K562 (cell line): ENCODE results near the gene TAF11. TPM values are rescaled to one million over a fixed set of nuclear protein-coding genes. Genes with fewer than 3 reads are reported as not detected.

Source experiments
- RBM17 ChIP-seq: fragments of 200-400 bp; formaldehyde crosslinking; IDR thresholded peaks from 2 replicates; pipeline ENCODE4 v1.6.1; 2017; ENCODE audit warnings: low read depth, mild to moderate bottlenecking, low read length, borderline replicate concordance
- ZNF696 ChIP-seq: fragments of 250-450 bp; sonication (Bioruptor Pico); conservative IDR thresholded peaks from 2 replicates; pipeline ENCODE4 v1.4.0; 2020; ENCODE audit warnings: mild to moderate bottlenecking, moderate library complexity
- polyA plus RNA-seq, 8 experiments: library from polyadenylated mRNA; depleted of rRNA in 4 of 8; stranded (reverse) in 5 of 8; unstranded in 3 of 8; fragments of >200 nt; fragmentation: Nextera tagmentation in 2 of 8; fragmentation: Illumina TruSeq in 1 of 8; extraction: Ambion mirVana in 2 of 8; extraction: Trizol in 1 of 8; gene quantifications; 2 replicates each; pipeline versions ENCODE4 v1.2.1 to v1.2.3, GENCODE V29; 2011 to 2014; ENCODE audit warnings: inconsistent platforms in 1 of 8, missing spikeins in 1 of 8
- total RNA-seq, 7 experiments: library from RNA; depleted of rRNA in 6 of 7; stranded (reverse); fragments of >200 nt in 6 of 7; fragmentation: Illumina TruSeq in 2 of 7; extraction: Trizol in 2 of 7; gene quantifications; 2 replicates each; pipeline versions ENCODE4 v1.2.1 to v1.2.3, GENCODE V29; 2011 to 2021; ENCODE audit warnings: low replicate concordance in 1 of 7
- TF ChIP-seq, protein P1 (sequence below): fragments of 250-450 bp; sonication (Bioruptor Pico); IDR thresholded peaks from 2 replicates; pipeline ENCODE4 v1.8.0; 2022; ENCODE audit warnings: inconsistent platforms
- TF ChIP-seq, protein P2 (sequence below): fragments of 200-800 bp; sonication (Bioruptor generic); IDR thresholded peaks from 2 replicates; pipeline ENCODE4 v1.6.1; 2016; ENCODE audit warnings: missing genetic modification characterization, missing compliant biosample characterization
- TF ChIP-seq, protein P3 (sequence below): fragments of 250-450 bp; sonication (Bioruptor Pico); IDR thresholded peaks from 2 replicates; pipeline ENCODE4 v1.5.0; 2021
- TF ChIP-seq, protein P4 (sequence below): fragments of 450-650 bp; IDR thresholded peaks from 2 replicates; pipeline ENCODE4 v1.6.1; 2016
- TF ChIP-seq, protein P5 (sequence below), 2 experiments: fragments of 450-650 bp; IDR thresholded peaks; 2 replicates each; pipeline ENCODE4 v1.6.1; 2016; ENCODE audit warnings: mild to moderate bottlenecking in 2 of 2, borderline replicate concordance in 1 of 2, low read depth in 1 of 2, moderate library complexity in 1 of 2

TAF11 gene
- total and polyA plus RNA-seq, 9 of the 15 experiments (the other 6 are each of a cell fraction or from before 2014, with no cell fraction given): 40.9 to 91.9 (median 71.9) TPM

DNA sequence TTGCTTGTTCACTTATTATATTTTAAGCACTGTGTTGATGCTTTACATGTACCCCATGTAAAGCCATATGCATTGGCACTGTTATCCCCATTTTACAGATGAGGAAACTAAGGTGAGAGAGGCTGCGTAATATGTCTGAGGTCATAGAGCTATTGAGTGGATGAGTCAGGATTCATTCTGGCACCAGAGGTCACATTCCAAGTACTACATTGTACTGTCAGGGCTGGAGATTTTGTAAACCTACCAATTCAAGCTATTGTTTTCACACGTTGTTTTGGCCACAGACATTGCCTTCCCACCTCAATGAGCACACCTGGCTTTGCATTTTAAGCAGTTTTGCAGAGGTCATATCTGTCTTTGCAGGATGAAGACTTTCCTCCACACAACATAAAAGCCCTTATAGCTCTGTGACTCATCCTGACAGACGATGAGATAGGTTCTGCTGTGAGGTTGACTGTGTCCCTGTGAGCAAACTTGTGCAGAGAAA lies 34.4 kb upstream of the TAF11 start (continued):
- TF ChIP-seq, protein P1, sequence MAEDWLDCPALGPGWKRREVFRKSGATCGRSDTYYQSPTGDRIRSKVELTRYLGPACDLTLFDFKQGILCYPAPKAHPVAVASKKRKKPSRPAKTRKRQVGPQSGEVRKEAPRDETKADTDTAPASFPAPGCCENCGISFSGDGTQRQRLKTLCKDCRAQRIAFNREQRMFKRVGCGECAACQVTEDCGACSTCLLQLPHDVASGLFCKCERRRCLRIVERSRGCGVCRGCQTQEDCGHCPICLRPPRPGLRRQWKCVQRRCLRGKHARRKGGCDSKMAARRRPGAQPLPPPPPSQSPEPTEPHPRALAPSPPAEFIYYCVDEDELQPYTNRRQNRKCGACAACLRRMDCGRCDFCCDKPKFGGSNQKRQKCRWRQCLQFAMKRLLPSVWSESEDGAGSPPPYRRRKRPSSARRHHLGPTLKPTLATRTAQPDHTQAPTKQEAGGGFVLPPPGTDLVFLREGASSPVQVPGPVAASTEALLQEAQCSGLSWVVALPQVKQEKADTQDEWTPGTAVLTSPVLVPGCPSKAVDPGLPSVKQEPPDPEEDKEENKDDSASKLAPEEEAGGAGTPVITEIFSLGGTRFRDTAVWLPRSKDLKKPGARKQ (CRISPR knock-in tag): no peak
- TF ChIP-seq, protein P2, sequence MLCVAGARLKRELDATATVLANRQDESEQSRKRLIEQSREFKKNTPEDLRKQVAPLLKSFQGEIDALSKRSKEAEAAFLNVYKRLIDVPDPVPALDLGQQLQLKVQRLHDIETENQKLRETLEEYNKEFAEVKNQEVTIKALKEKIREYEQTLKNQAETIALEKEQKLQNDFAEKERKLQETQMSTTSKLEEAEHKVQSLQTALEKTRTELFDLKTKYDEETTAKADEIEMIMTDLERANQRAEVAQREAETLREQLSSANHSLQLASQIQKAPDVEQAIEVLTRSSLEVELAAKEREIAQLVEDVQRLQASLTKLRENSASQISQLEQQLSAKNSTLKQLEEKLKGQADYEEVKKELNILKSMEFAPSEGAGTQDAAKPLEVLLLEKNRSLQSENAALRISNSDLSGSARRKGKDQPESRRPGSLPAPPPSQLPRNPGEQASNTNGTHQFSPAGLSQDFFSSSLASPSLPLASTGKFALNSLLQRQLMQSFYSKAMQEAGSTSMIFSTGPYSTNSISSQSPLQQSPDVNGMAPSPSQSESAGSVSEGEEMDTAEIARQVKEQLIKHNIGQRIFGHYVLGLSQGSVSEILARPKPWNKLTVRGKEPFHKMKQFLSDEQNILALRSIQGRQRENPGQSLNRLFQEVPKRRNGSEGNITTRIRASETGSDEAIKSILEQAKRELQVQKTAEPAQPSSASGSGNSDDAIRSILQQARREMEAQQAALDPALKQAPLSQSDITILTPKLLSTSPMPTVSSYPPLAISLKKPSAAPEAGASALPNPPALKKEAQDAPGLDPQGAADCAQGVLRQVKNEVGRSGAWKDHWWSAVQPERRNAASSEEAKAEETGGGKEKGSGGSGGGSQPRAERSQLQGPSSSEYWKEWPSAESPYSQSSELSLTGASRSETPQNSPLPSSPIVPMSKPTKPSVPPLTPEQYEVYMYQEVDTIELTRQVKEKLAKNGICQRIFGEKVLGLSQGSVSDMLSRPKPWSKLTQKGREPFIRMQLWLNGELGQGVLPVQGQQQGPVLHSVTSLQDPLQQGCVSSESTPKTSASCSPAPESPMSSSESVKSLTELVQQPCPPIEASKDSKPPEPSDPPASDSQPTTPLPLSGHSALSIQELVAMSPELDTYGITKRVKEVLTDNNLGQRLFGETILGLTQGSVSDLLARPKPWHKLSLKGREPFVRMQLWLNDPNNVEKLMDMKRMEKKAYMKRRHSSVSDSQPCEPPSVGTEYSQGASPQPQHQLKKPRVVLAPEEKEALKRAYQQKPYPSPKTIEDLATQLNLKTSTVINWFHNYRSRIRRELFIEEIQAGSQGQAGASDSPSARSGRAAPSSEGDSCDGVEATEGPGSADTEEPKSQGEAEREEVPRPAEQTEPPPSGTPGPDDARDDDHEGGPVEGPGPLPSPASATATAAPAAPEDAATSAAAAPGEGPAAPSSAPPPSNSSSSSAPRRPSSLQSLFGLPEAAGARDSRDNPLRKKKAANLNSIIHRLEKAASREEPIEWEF (CRISPR knock-in tag): no peak
- TF ChIP-seq, protein P3, sequence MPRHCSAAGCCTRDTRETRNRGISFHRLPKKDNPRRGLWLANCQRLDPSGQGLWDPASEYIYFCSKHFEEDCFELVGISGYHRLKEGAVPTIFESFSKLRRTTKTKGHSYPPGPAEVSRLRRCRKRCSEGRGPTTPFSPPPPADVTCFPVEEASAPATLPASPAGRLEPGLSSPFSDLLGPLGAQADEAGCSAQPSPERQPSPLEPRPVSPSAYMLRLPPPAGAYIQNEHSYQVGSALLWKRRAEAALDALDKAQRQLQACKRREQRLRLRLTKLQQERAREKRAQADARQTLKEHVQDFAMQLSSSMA (CRISPR knock-in tag): no peak
- TF ChIP-seq RBM17 (no peak), ZNF696 (no peak)
- TF ChIP-seq, protein P4, sequence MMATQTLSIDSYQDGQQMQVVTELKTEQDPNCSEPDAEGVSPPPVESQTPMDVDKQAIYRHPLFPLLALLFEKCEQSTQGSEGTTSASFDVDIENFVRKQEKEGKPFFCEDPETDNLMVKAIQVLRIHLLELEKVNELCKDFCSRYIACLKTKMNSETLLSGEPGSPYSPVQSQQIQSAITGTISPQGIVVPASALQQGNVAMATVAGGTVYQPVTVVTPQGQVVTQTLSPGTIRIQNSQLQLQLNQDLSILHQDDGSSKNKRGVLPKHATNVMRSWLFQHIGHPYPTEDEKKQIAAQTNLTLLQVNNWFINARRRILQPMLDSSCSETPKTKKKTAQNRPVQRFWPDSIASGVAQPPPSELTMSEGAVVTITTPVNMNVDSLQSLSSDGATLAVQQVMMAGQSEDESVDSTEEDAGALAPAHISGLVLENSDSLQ: no peak
- TF ChIP-seq, protein P5, sequence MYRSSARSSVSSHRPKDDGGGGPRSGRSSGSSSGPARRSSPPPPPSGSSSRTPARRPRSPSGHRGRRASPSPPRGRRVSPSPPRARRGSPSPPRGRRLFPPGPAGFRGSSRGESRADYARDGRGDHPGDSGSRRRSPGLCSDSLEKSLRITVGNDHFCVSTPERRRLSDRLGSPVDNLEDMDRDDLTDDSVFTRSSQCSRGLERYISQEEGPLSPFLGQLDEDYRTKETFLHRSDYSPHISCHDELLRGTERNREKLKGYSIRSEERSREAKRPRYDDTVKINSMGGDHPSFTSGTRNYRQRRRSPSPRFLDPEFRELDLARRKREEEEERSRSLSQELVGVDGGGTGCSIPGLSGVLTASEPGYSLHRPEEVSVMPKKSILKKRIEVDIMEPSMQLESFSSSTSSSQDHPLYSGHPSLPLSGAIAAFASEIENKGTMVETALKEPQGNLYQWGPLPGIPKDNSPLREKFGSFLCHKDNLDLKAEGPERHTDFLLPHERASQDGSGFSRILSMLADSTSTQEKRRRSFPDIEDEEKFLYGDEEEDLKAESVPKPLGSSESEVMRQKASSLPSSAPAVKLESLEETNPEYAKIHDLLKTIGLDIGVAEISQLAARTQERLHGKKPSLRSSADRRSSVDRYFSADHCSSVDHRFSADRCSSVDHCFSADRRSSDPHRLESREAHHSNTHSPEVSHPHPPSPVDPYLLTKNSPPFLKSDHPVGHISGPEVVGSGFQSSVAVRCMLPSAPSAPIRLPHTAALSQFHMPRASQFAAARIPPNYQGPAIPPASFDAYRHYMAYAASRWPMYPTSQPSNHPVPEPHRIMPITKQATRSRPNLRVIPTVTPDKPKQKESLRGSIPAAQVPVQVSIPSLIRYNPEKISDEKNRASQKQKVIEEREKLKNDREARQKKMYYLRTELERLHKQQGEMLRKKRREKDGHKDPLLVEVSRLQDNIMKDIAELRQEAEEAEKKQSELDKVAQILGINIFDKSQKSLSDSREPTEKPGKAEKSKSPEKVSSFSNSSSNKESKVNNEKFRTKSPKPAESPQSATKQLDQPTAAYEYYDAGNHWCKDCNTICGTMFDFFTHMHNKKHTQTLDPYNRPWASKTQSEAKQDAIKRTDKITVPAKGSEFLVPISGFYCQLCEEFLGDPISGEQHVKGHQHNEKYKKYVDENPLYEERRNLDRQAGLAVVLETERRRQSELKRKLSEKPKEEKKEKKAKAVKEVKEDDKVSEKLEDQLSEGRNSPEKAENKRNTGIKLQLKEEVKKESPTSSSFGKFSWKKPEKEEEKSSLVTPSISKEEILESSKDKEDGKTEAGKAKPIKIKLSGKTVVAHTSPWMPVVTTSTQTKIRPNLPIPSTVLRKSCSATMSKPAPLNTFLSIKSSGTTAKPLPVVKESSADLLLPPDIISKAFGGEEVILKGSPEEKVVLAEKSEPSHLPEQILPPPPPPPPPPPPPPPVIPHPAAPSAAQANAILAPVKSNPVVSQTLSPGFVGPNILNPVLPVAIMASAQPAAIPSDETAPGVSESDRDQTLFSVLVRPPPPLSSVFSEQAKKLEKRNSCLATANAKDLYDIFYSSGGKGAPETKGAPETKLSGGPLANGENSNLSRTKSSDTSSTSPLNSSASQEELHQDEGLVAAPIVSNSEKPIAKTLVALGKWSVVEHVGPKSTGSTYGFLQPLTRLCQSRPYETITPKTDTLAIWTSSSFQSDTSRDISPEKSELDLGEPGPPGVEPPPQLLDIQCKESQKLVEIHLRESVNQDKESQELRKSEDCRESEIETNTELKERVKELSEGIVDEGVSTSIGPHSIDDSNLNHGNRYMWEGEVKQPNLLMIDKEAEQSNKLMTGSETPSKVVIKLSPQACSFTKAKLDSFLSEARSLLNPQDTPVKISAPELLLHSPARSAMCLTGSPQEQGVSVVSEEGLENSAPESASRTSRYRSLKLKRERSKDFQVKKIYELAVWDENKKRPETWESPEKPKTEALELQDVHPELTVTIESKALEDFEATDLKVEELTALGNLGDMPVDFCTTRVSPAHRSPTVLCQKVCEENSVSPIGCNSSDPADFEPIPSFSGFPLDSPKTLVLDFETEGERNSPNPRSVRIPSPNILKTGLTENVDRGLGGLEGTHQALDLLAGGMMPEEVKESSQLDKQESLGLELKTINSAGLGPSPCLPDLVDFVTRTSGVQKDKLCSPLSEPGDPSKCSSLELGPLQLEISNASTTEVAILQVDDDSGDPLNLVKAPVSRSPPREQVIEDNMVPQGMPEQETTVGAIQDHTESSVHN (IDR thresholded peaks at IDR 0.05; ENCODE audit: borderline replicate concordance in 1 of 2, low read depth in 1 of 2): no peak
